Endothelial cell (in vitro differentiated cells): Measurements from ENCODE around the gene UCP3. TPM values are rescaled to one million over a fixed set of nuclear protein-coding genes. Genes with fewer than 3 reads are reported as not detected.

Experiments
- DNase-seq: peaks from one replicate; pipeline ENCODE4 v3.0.0; 2021; ENCODE audit warnings: low spot score
- H3K27ac Mint-ChIP-seq: one replicate; pipeline ENCODE4 v1.8.0; 2021; ENCODE audit warnings: mixed read lengths, inconsistent platforms; ENCODE audit not compliant: unreplicated experiment
- H3K27me3 Mint-ChIP-seq: one replicate; pipeline ENCODE4 v1.8.0; 2021; ENCODE audit warnings: mild to moderate bottlenecking, moderate library complexity, mixed read lengths, inconsistent platforms; ENCODE audit not compliant: unreplicated experiment
- H3K36me3 Mint-ChIP-seq: one replicate; pipeline ENCODE4 v1.8.0; 2021; ENCODE audit warnings: mild to moderate bottlenecking, low read depth, mixed read lengths, inconsistent platforms; ENCODE audit not compliant: unreplicated experiment
- H3K4me1 Mint-ChIP-seq: one replicate; pipeline ENCODE4 v1.8.0; 2021; ENCODE audit warnings: mild to moderate bottlenecking, mixed read lengths, inconsistent platforms; ENCODE audit not compliant: unreplicated experiment
- H3K4me3 Mint-ChIP-seq: one replicate; pipeline ENCODE4 v1.8.0; 2021; ENCODE audit warnings: mild to moderate bottlenecking, mixed read lengths, inconsistent platforms; ENCODE audit not compliant: unreplicated experiment
- H3K9me3 Mint-ChIP-seq: one replicate; pipeline ENCODE4 v1.8.0; 2021; ENCODE audit warnings: mixed read lengths, inconsistent platforms; ENCODE audit not compliant: unreplicated experiment
- total RNA-seq: library from RNA; stranded (reverse); fragmentation: NEBNext Ultra II Directional; extraction: Animal tissue kit (Norgen Biotek cat#: 25700); gene quantifications from one replicate; pipeline ENCODE4 v1.2.1, GENCODE V29; 2021; ENCODE audit not compliant: unreplicated experiment
- TF ChIP-seq, protein P1 (sequence below): fragments of 200-600 bp; sonication (generic); IDR thresholded peaks from one replicate; pipeline ENCODE4 v1.5.0; 2021; ENCODE audit warnings: antibody characterized with exemption; ENCODE audit not compliant: unreplicated experiment

UCP3 gene
- total RNA-seq, 1 donor from 2014 or later, result 1.6 TPM

DNA sequence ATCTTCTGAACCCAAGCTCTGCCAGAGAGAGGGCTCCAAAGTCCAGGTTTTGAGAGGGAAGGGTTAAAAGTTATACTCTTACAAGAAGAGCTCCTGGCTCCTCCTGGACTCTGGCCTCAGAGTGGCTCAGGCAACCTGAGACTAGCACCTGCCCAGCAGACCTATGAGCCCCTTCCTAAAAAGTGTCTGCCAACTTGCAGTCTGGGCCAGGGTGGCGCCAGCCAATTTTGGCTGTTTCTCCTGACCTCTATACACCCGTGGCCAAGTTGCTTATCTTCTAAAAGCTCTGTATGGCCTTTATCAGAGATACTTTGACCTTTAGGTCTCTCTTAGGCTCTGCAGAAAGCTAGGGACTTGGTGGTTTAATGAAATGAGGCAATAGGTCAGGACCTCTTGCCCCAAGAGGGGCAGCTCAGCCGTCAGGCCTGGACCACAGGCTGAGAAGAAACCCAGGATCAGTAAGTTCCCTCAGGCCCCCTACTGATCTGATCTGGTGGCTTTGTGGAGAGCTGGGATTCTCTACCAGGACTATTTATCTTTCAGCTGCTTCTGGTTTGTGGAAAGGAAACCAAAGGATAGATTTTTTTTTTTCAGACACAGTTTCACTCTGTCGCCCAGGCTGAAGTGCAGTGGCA is 10.3 kb upstream of the UCP3 start:
- no peak overlapping the region for H3K4me3 Mint-ChIP-seq
- H3K9me3 Mint-ChIP-seq, result no peaks in the 10 kb centered on the region
- H3K4me1 Mint-ChIP-seq, result peaks cover 9% of the 10 kb centered on the region
- peaks cover 21% of the 10 kb centered on the region for H3K36me3 Mint-ChIP-seq
- DNase-seq, result no peak
- H3K27ac Mint-ChIP-seq, result no peak overlapping the region
- TF ChIP-seq, protein P1, sequence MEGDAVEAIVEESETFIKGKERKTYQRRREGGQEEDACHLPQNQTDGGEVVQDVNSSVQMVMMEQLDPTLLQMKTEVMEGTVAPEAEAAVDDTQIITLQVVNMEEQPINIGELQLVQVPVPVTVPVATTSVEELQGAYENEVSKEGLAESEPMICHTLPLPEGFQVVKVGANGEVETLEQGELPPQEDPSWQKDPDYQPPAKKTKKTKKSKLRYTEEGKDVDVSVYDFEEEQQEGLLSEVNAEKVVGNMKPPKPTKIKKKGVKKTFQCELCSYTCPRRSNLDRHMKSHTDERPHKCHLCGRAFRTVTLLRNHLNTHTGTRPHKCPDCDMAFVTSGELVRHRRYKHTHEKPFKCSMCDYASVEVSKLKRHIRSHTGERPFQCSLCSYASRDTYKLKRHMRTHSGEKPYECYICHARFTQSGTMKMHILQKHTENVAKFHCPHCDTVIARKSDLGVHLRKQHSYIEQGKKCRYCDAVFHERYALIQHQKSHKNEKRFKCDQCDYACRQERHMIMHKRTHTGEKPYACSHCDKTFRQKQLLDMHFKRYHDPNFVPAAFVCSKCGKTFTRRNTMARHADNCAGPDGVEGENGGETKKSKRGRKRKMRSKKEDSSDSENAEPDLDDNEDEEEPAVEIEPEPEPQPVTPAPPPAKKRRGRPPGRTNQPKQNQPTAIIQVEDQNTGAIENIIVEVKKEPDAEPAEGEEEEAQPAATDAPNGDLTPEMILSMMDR, result no peak
- no peaks in the 10 kb centered on the region for H3K27me3 Mint-ChIP-seq

GRCh38 chr11:74018331-74019005 is 9.6 kb upstream of the UCP3 start:
- DNase-seq, result no peak

GRCh38 chr11:74017631-74018030 is 8.7 kb upstream of the UCP3 start:
- Mint-ChIP-seq H3K4me3 (peak overlapping the region; percentile 17), H3K27ac (no peak overlapping the region), H3K27me3 (no peaks in the 10 kb centered on the region), H3K36me3 (peaks cover 21% of the 10 kb centered on the region), H3K4me1 (no peaks in the 10 kb centered on the region), H3K9me3 (no peaks in the 10 kb centered on the region)
- no peak for DNase-seq
- TF ChIP-seq, protein P1, result no peak

More at GRCh38 chr11:74018331-74019005, 9.6 kb upstream of the UCP3 start:
- Mint-ChIP-seq H3K27ac (no peak overlapping the region), H3K36me3 (peaks cover 21% of the 10 kb centered on the region), H3K27me3 (no peaks in the 10 kb centered on the region), H3K4me1 (peaks cover 1% of the 10 kb centered on the region), H3K9me3 (no peaks in the 10 kb centered on the region), H3K4me3 (no peak overlapping the region)
- TF ChIP-seq, protein P1, result no peak

GRCh38 chr11:74015919-74016684 is 7.2 kb upstream of the UCP3 start:
- TF ChIP-seq, protein P1, result no peak
- DNase-seq, result no peak
- no peaks in the 10 kb centered on the region for H3K4me1 Mint-ChIP-seq
- peaks cover 2% of the 10 kb centered on the region for H3K27me3 Mint-ChIP-seq
- H3K9me3 Mint-ChIP-seq, result no peaks in the 10 kb centered on the region
- H3K4me3 Mint-ChIP-seq, result peak overlapping the region; percentile 61
- no peak overlapping the region for H3K27ac Mint-ChIP-seq
- peaks cover 25% of the 10 kb centered on the region for H3K36me3 Mint-ChIP-seq

- no peaks in the 10 kb centered on the region for H3K9me3 Mint-ChIP-seq
- H3K4me3 Mint-ChIP-seq, result no peak overlapping the region
- TF ChIP-seq, protein P1, result no peak
- peaks cover 3% of the 10 kb centered on the region for H3K4me1 Mint-ChIP-seq
- peaks cover 25% of the 10 kb centered on the region for H3K36me3 Mint-ChIP-seq
- DNase-seq, result no peak
- H3K27me3 Mint-ChIP-seq, result peaks cover 2% of the 10 kb centered on the region
- no peak overlapping the region for H3K27ac Mint-ChIP-seq
These were observed 6.0 kb upstream of the UCP3 start for GRCh38 chr11:74014880-74015279.
